Measurements from ENCODE around the gene NDE1. TPM values are rescaled to one million over a fixed set of nuclear protein-coding genes. Genes with fewer than 3 reads are reported as not detected.

NDE1 gene
- total and polyA plus RNA-seq, 4 donors = 2.5 to 17.3 (median 4.4) TPM

- no peak overlapping the region for H3K4me3 ChIP-seq (ENCODE audit: low read depth in 1 of 3, low read length in 3 of 3)
- DNase-seq (ENCODE audit: low spot score) = no peak
- H3K27ac ChIP-seq (ENCODE audit: low read depth in 1 of 2, low read length in 2 of 2) = no peak overlapping the region
- no peaks in the 10 kb centered on the region for H3K4me1 ChIP-seq (ENCODE audit: control insufficient read depth in 4 of 4, insufficient read depth in 4 of 4, low read length in 3 of 4)
- WGBS = 85% methylated on average over 11 of the region's 11 CpGs
- H3K36me3 ChIP-seq (ENCODE audit: control insufficient read depth in 4 of 4, insufficient read depth in 3 of 4, low read depth in 1 of 4, low read length in 3 of 4) = no peaks in the 10 kb centered on the region
- no peaks in the 10 kb centered on the region for H3K9me3 ChIP-seq (ENCODE audit: control insufficient read depth in 4 of 4, low read length in 3 of 4)
- no peak for TF ChIP-seq RAD21 (IDR thresholded peaks at IDR 0.05)
- no peak for TF ChIP-seq SP1 (IDR thresholded peaks at IDR 0.05)
- no peak for TF ChIP-seq HNF4A (conservative IDR thresholded peaks at IDR 0.05)
- TF ChIP-seq HNF4G (IDR thresholded peaks at IDR 0.05) = no peak
- no peak for TF ChIP-seq RXRA (IDR thresholded peaks at IDR 0.05)
- no peak for TF ChIP-seq ATF3 (IDR thresholded peaks at IDR 0.05)
- no peak for TF ChIP-seq MAX (IDR thresholded peaks at IDR 0.05)
- no peak for TF ChIP-seq NR2F2 (IDR thresholded peaks at IDR 0.05)
- no peak for TF ChIP-seq ZBTB33 (IDR thresholded peaks at IDR 0.05)
- H3K27me3 ChIP-seq (ENCODE audit: control insufficient read depth in 4 of 4, insufficient read depth in 4 of 4, low read length in 3 of 4) = no peaks in the 10 kb centered on the region
- no peak overlapping the region for H3K9ac ChIP-seq (ENCODE audit: low read depth in 1 of 2, low read length in 2 of 2)
Observed at GRCh38 chr16:15772579-15773293, 122.7 kb downstream of the NDE1 start.

GRCh38 chr16:15773968-15774367 lies 123.9 kb downstream of the NDE1 start:
- H3K4me1 ChIP-seq (ENCODE audit: control insufficient read depth in 4 of 4, insufficient read depth in 4 of 4, low read length in 3 of 4) = no peaks in the 10 kb centered on the region
- H3K27me3 ChIP-seq (ENCODE audit: control insufficient read depth in 4 of 4, insufficient read depth in 4 of 4, low read length in 3 of 4) = no peaks in the 10 kb centered on the region
- no peak overlapping the region for H3K9ac ChIP-seq (ENCODE audit: low read depth in 1 of 2, low read length in 2 of 2)
- H3K27ac ChIP-seq (ENCODE audit: low read depth in 1 of 2, low read length in 2 of 2) = no peak overlapping the region
- no peak overlapping the region for H3K4me3 ChIP-seq (ENCODE audit: low read depth in 1 of 3, low read length in 3 of 3)
- no peaks in the 10 kb centered on the region for H3K9me3 ChIP-seq (ENCODE audit: control insufficient read depth in 4 of 4, low read length in 3 of 4)
- H3K36me3 ChIP-seq (ENCODE audit: control insufficient read depth in 4 of 4, insufficient read depth in 3 of 4, low read depth in 1 of 4, low read length in 3 of 4) = no peaks in the 10 kb centered on the region
- no peak for TF ChIP-seq CTCF (IDR thresholded peaks at IDR 0.05; ENCODE audit: low read depth, low read length, missing input control)
- no peak for TF ChIP-seq ZBTB33 (IDR thresholded peaks at IDR 0.05)
- TF ChIP-seq NR2F2 (IDR thresholded peaks at IDR 0.05) = no peak
- no peak for TF ChIP-seq GABPA (IDR thresholded peaks at IDR 0.05 in 1 of 2, conservative IDR thresholded peaks at IDR 0.05 in 1 of 2)
- TF ChIP-seq MAX (IDR thresholded peaks at IDR 0.05) = no peak
- DNase-seq (ENCODE audit: low spot score) = no peak
- WGBS = 54% methylated on average over 6 of the region's 6 CpGs

Data from liver (tissue), 9 donors.